ENCODE results near the gene ADAMTS9. TPM values are rescaled to one million over a fixed set of nuclear protein-coding genes. Genes with fewer than 3 reads are reported as not detected.

ADAMTS9 gene
- total RNA-seq, 1 experiment from 2014 or later: 1.8 TPM

- ChIA-PET CTCF (no interaction called here), POLR2A (no interaction called here)
- H3K9me3 Mint-ChIP-seq (ENCODE audit: unreplicated experiment): no peaks in the 10 kb centered on the region
- H3K4me3 Mint-ChIP-seq (ENCODE audit: unreplicated experiment): no peak overlapping the region
- H3K36me3 Mint-ChIP-seq (ENCODE audit: insufficient read depth, unreplicated experiment): no peaks in the 10 kb centered on the region
- intact Hi-C loops (cut with micrococcal nuclease): no loop called here
- no TSS peak for BruUV-seq (replicated peaks)
- H3K4me1 Mint-ChIP-seq (ENCODE audit: insufficient read depth, unreplicated experiment): peaks cover 7% of the 10 kb centered on the region
- TF ChIP-seq, protein P1, sequence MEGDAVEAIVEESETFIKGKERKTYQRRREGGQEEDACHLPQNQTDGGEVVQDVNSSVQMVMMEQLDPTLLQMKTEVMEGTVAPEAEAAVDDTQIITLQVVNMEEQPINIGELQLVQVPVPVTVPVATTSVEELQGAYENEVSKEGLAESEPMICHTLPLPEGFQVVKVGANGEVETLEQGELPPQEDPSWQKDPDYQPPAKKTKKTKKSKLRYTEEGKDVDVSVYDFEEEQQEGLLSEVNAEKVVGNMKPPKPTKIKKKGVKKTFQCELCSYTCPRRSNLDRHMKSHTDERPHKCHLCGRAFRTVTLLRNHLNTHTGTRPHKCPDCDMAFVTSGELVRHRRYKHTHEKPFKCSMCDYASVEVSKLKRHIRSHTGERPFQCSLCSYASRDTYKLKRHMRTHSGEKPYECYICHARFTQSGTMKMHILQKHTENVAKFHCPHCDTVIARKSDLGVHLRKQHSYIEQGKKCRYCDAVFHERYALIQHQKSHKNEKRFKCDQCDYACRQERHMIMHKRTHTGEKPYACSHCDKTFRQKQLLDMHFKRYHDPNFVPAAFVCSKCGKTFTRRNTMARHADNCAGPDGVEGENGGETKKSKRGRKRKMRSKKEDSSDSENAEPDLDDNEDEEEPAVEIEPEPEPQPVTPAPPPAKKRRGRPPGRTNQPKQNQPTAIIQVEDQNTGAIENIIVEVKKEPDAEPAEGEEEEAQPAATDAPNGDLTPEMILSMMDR (IDR thresholded peaks at IDR 0.05; ENCODE audit: unreplicated experiment): no peak
- no peak for DNase-seq (ENCODE audit: unreplicated experiment)
- no peak overlapping the region for H3K27ac Mint-ChIP-seq (ENCODE audit: low read depth, unreplicated experiment)
- H3K27me3 Mint-ChIP-seq (ENCODE audit: insufficient read depth, unreplicated experiment): no peaks in the 10 kb centered on the region
Measured at GRCh38 chr3:64591615-64592014, 96.2 kb downstream of the ADAMTS9 start.

GRCh38 chr3:64588380-64588779, 99.4 kb downstream of the ADAMTS9 start:
- POLR2A ChIA-PET: no interaction called here

GRCh38 chr3:64586952-64587351, 100.8 kb downstream of the ADAMTS9 start:
- Mint-ChIP-seq H3K27me3 (ENCODE audit: insufficient read depth, unreplicated experiment) (no peaks in the 10 kb centered on the region), H3K4me3 (ENCODE audit: unreplicated experiment) (no peak overlapping the region), H3K4me1 (ENCODE audit: insufficient read depth, unreplicated experiment) (no peaks in the 10 kb centered on the region), H3K27ac (ENCODE audit: low read depth, unreplicated experiment) (no peak overlapping the region), H3K36me3 (ENCODE audit: insufficient read depth, unreplicated experiment) (no peaks in the 10 kb centered on the region), H3K9me3 (ENCODE audit: unreplicated experiment) (no peaks in the 10 kb centered on the region)
- intact Hi-C loops (cut with micrococcal nuclease): no loop called here
- no TSS peak for BruUV-seq (replicated peaks)
- DNase-seq (ENCODE audit: unreplicated experiment): no peak
- TF ChIP-seq, protein P1 (IDR thresholded peaks at IDR 0.05; ENCODE audit: unreplicated experiment): no peak
- ChIA-PET CTCF (interaction anchor here (0.5 to 0.9 kb wide), 5 partner anchors 27 to 754 kb away, joined by 3 to 4 read pairs (median 3); no protein-coding TSS in a partner anchor), POLR2A (interaction anchor here (0.5 kb wide), 1 partner anchor 756 kb away, joined by 3 read pairs; no protein-coding TSS in a partner anchor)

More at GRCh38 chr3:64588380-64588779, 99.4 kb downstream of the ADAMTS9 start:
- H3K36me3 Mint-ChIP-seq (ENCODE audit: insufficient read depth, unreplicated experiment): no peaks in the 10 kb centered on the region
- TF ChIP-seq, protein P1 (IDR thresholded peaks at IDR 0.05; ENCODE audit: unreplicated experiment): no peak
- H3K4me1 Mint-ChIP-seq (ENCODE audit: insufficient read depth, unreplicated experiment): no peaks in the 10 kb centered on the region
- BruUV-seq (replicated peaks): no TSS peak
- no peaks in the 10 kb centered on the region for H3K9me3 Mint-ChIP-seq (ENCODE audit: unreplicated experiment)
- CTCF ChIA-PET: interaction anchor here (0.6 to 2.7 kb wide), 2 partner anchors 13 to 1516 kb away, joined by 3 to 13 read pairs; no protein-coding TSS in a partner anchor
- intact Hi-C loops (cut with micrococcal nuclease): no loop called here
- no peak overlapping the region for H3K4me3 Mint-ChIP-seq (ENCODE audit: unreplicated experiment)
- H3K27ac Mint-ChIP-seq (ENCODE audit: low read depth, unreplicated experiment): no peak overlapping the region
- H3K27me3 Mint-ChIP-seq (ENCODE audit: insufficient read depth, unreplicated experiment): no peaks in the 10 kb centered on the region
- no peak for DNase-seq (ENCODE audit: unreplicated experiment)

GRCh38 chr3:64584179-64584578, 103.6 kb downstream of the ADAMTS9 start:
- ChIA-PET POLR2A (no interaction called here), CTCF (interaction anchor here (1.5 kb wide), 1 partner anchor 9 kb away, joined by 6 read pairs; no protein-coding TSS in a partner anchor)
- no peak for DNase-seq (ENCODE audit: unreplicated experiment)
- TF ChIP-seq, protein P1 (IDR thresholded peaks at IDR 0.05; ENCODE audit: unreplicated experiment): no peak
- no peaks in the 10 kb centered on the region for H3K27me3 Mint-ChIP-seq (ENCODE audit: insufficient read depth, unreplicated experiment)
- no peak overlapping the region for H3K27ac Mint-ChIP-seq (ENCODE audit: low read depth, unreplicated experiment)
- no peaks in the 10 kb centered on the region for H3K9me3 Mint-ChIP-seq (ENCODE audit: unreplicated experiment)
- H3K36me3 Mint-ChIP-seq (ENCODE audit: insufficient read depth, unreplicated experiment): no peaks in the 10 kb centered on the region
- no TSS peak for BruUV-seq (replicated peaks)
- intact Hi-C loops (cut with micrococcal nuclease): no loop called here
- H3K4me1 Mint-ChIP-seq (ENCODE audit: insufficient read depth, unreplicated experiment): peaks cover under 1% of the 10 kb centered on the region
- no peak overlapping the region for H3K4me3 Mint-ChIP-seq (ENCODE audit: unreplicated experiment)

All from MCF 10A (cell line).